HepG2 (cell line): Measurements from ENCODE around the gene TNN. TPM values are rescaled to one million over a fixed set of nuclear protein-coding genes. Genes with fewer than 3 reads are reported as not detected.

ENCODE experiments used
- ATAC-seq: fragments of 200-7000 bp; cut with Tn5 transposase; 3 replicates; pipeline ENCODE4 v1.9.1; 2020; ENCODE audit warnings: mild to moderate bottlenecking, moderate library complexity
- BruUV-seq: library from RNA; stranded (reverse); fragments of 400-500 nt; replicated peaks from 2 replicates; lab custom pipeline; 2021; lab: Mats Ljungman, UMichigan
- CTCF ChIA-PET: fragments of 300-600 bp; formaldehyde crosslinking; extraction: SDS; loops from one replicate; lab custom pipeline; 2021; ENCODE audit warnings: low total read pairs, inconsistent platforms, low intra/inter-chr PET ratio; lab: Yijun Ruan, JAX
- POLR2A ChIA-PET: fragments of 350-600 bp; sonication (Branson Sonifier 250); formaldehyde crosslinking; loops from one replicate; lab custom pipeline; 2020; ENCODE audit warnings: antibody characterized with exemption, inconsistent platforms; lab: Yijun Ruan, JAX
- DNase-seq: peaks from one replicate; pipeline ENCODE4 v3.0.0-alpha.2; 2015; ENCODE audit warnings: low spot score
- FAIRE-seq: peaks from 3 replicates; lab custom pipeline; 2011; peaks lifted over from hg19 to GRCh38; lab: Jason Lieb, UNC
- H2AFZ ChIP-seq: one replicate; pipeline ENCODE4 v1.6.1; 2011; ENCODE audit warnings: low read length, inconsistent platforms
- H3K27ac ChIP-seq: fragments of 300-600 bp; 3 replicates; pipeline ENCODE4 v1.8.0; 2011; ENCODE audit warnings: mixed run types, mild to moderate bottlenecking, mixed read lengths, low read length, inconsistent platforms; ENCODE audit not compliant: insufficient read depth; ENCODE audit errors: extremely low read length
- H3K27me3 ChIP-seq, 2 experiments: fragments of 200-600 bp in 1 of 2; 2 replicates in 1 of 2; 3 replicates in 1 of 2; pipeline versions ENCODE4 v1.6.0 to v1.8.0; 2011; ENCODE audit warnings: low read length in 2 of 2, mild to moderate bottlenecking in 2 of 2, moderate library complexity in 2 of 2, inconsistent platforms in 1 of 2; ENCODE audit not compliant: insufficient read depth in 2 of 2, control insufficient read depth in 1 of 2
- H3K36me3 ChIP-seq, 2 experiments: fragments of 200-600 bp in 1 of 2; replicated peaks in 1 of 2; 2 replicates in 1 of 2; 3 replicates in 1 of 2; pipeline versions ENCODE4 v1.5.1 to v1.8.0; 2011; ENCODE audit warnings: low read length in 2 of 2, inconsistent platforms in 1 of 2; ENCODE audit not compliant: insufficient read depth in 2 of 2, control insufficient read depth in 1 of 2
- H3K4me1 ChIP-seq: 2 replicates; pipeline ENCODE4 v1.5.1; 2012; ENCODE audit warnings: low read length, inconsistent platforms; ENCODE audit not compliant: insufficient read depth
- H3K4me2 ChIP-seq: 2 replicates; pipeline ENCODE4 v1.6.0; 2011; ENCODE audit warnings: low read depth, low read length, inconsistent platforms
- H3K4me3 ChIP-seq, 3 experiments: fragments of 200-600 bp in 1 of 3; sonication (generic), shearing (Covaris generic) in 1 of 3; replicated peaks in 1 of 3; 2 replicates each; pipeline ENCODE4 v1.5.1; 2011 to 2016; ENCODE audit warnings: low read length in 3 of 3, inconsistent platforms in 2 of 3, low read depth in 2 of 3, mild to moderate bottlenecking in 2 of 3, control low read depth in 1 of 3, mixed read lengths in 1 of 3; ENCODE audit not compliant: insufficient read depth in 1 of 3
- H3K79me2 ChIP-seq: one replicate; pipeline ENCODE4 v1.6.1; 2011; ENCODE audit warnings: low read length, inconsistent platforms; ENCODE audit not compliant: insufficient read depth
- H3K9ac ChIP-seq: 2 replicates; pipeline ENCODE4 v1.6.0; 2011; ENCODE audit warnings: mild to moderate bottlenecking, low read depth, low read length, inconsistent platforms; ENCODE audit not compliant: insufficient read depth
- H3K9me3 ChIP-seq: 2 replicates; pipeline ENCODE4 v1.5.1; 2012; ENCODE audit warnings: mild to moderate bottlenecking, low read length
- H4K20me1 ChIP-seq: 2 replicates; pipeline ENCODE4 v1.6.0; 2011; ENCODE audit warnings: inconsistent platforms, mild to moderate bottlenecking, low read length, moderate library complexity; ENCODE audit not compliant: insufficient read depth
- CERS6 ChIP-seq: sonication (generic); formaldehyde crosslinking; IDR thresholded peaks from 2 replicates; pipeline ENCODE4 v1.5.0; 2020; ENCODE audit warnings: missing genetic modification reagents
- GMEB2 ChIP-seq: IDR thresholded peaks from 2 replicates; pipeline ENCODE4 v1.6.1; 2016; ENCODE audit warnings: missing biosample characterization, missing genetic modification reagents, low read depth
- SIX1 ChIP-seq: sonication (generic); formaldehyde crosslinking; IDR thresholded peaks from 2 replicates; pipeline ENCODE4 v1.4.0; 2020; ENCODE audit warnings: missing genetic modification reagents, borderline replicate concordance
- ZNF180 ChIP-seq: sonication (generic); formaldehyde crosslinking; IDR thresholded peaks from 2 replicates; pipeline ENCODE4 v1.4.0; 2020; ENCODE audit warnings: low read depth, missing genetic modification reagents, borderline replicate concordance
- ZNF572 ChIP-seq: sonication (generic); formaldehyde crosslinking; IDR thresholded peaks from 2 replicates; pipeline ENCODE4 v1.5.1; 2020; ENCODE audit warnings: mild to moderate bottlenecking, missing genetic modification reagents
- WGBS: methylation state at CpG from one replicate; pipeline ENCODE4 v1.1.6; 2017; ENCODE audit warnings: low lambda C conversion rate; 5-methylcytosine and 5-hydroxymethylcytosine counted together
- in situ Hi-C: cut with HindIII; loops from 2 replicates; pipeline ENCODE4 v1.10.0; 2017; ENCODE audit warnings: low pct_unique_long_range_greater_than_20kb; ENCODE audit not compliant: extremely low pct_ligation_motif_present
- intact Hi-C: fragments of 100-400 bp; cut with micrococcal nuclease; formaldehyde crosslinking; loops from one replicate; pipeline ENCODE4 v1.10.0; 2022; ENCODE audit not compliant: unreplicated experiment
- polyA plus RNA-seq, 8 experiments: library from polyadenylated mRNA; depleted of rRNA in 3 of 8; stranded (reverse) in 7 of 8; unstranded in 1 of 8; fragments of >200 nt; fragmentation: Illumina TruSeq in 4 of 8; extraction: Trizol in 4 of 8; gene quantifications; 2 replicates each; pipeline versions ENCODE4 v1.2.1 to v1.2.3, GENCODE V29; 2011 to 2016; ENCODE audit warnings: low read depth in 4 of 8, missing spikeins in 1 of 8, mixed read lengths in 1 of 8; ENCODE audit not compliant: insufficient read depth in 1 of 8
- total RNA-seq, 5 experiments: library from RNA; depleted of rRNA; stranded (reverse); fragments of >200 nt; fragmentation: Illumina TruSeq; extraction: Trizol; gene quantifications; 2 replicates each; pipeline ENCODE4 v1.2.3, GENCODE V29; 2016; ENCODE audit warnings: low read depth in 1 of 5

Gene TNN
- total and polyA plus RNA-seq, 2 of the 13 experiments (the other 11 are each of a cell fraction or from before 2014, with no cell fraction given): not detected

- in situ Hi-C loops: loop anchor here (5.0 to 25.0 kb wide), 4 partner anchors 172 to 1687 kb away; no protein-coding TSS in a partner anchor
- no peaks in the 10 kb centered on the region for H3K36me3 ChIP-seq
- 12% methylated on average over 9 of the region's 9 CpGs for WGBS
- intact Hi-C loops: loop anchor here (5.0 to 10.0 kb wide), 2 partner anchors 42 to 924 kb away; partner anchors contain the start of gene KIAA0040
- ATAC-seq (peak; percentile 67), FAIRE-seq (no peak), DNase-seq (no peak)
- no peak overlapping the region for H3K27ac ChIP-seq
- no peak overlapping the region for H3K4me3 ChIP-seq
- POLR2A ChIA-PET: no interaction called here
- H3K9ac ChIP-seq: no peak overlapping the region
- no peaks in the 10 kb centered on the region for H4K20me1 ChIP-seq
- no peak overlapping the region for H3K4me2 ChIP-seq
- BruUV-seq: no TSS peak
- no peak for TF ChIP-seq GMEB2 (CRISPR knock-in tag)
- TF ChIP-seq CERS6: no peak
- TF ChIP-seq SIX1 (CRISPR knock-in tag): no peak
- TF ChIP-seq ZNF572 (CRISPR knock-in tag): no peak
- TF ChIP-seq ZNF180 (CRISPR knock-in tag): no peak
- H3K9me3 ChIP-seq: no peaks in the 10 kb centered on the region
- no peak overlapping the region for H2AFZ ChIP-seq
- CTCF ChIA-PET: interaction anchor here (4.1 kb wide), 1 partner anchor 168 kb away, joined by 47 read pairs; no protein-coding TSS in a partner anchor
- H3K79me2 ChIP-seq: no peaks in the 10 kb centered on the region
- peaks cover 7% of the 10 kb centered on the region for H3K4me1 ChIP-seq
- peaks cover 0 to 6% of the 10 kb centered on the region in 2 experiments; a peak in 1 of 5 replicates for H3K27me3 ChIP-seq
Observed at GRCh38 chr1:175150596-175151319, 83.1 kb downstream of the TNN start.
